ENCODE results near the gene MCRIP1.

The MCRIP1 gene

GRCh38 chr17:81813861-81814683, 19.0 kb downstream of the MCRIP1 start:
- Histone ChIP-seq H3K27me3 (ENCODE audit: insufficient read depth, insufficient read length) (peaks cover 4% of the 10 kb centered on the region), H3K9me3 (ENCODE audit: insufficient read depth, low read length) (no peaks in the 10 kb centered on the region), H3K4me3 (ENCODE audit: insufficient read length, low read depth) (no peak overlapping the region), H3K36me3 (ENCODE audit: insufficient read depth, insufficient read length, low read length) (no peaks in the 10 kb centered on the region), H3K4me1 (ENCODE audit: insufficient read depth, insufficient read length) (peaks cover 26% of the 10 kb centered on the region), H3K9ac (ENCODE audit: insufficient read length, low read depth) (no peak overlapping the region)
- TF ChIP-seq YY1 (IDR thresholded peaks at IDR 0.05; ENCODE audit: insufficient read depth, insufficient read length) (no peak), ZNF274 (IDR thresholded peaks at IDR 0.05; ENCODE audit: low read depth, low read length) (no peak), SUZ12 (IDR thresholded peaks at IDR 0.05; ENCODE audit: extremely low read depth, insufficient read depth, insufficient read length) (no peak)
- DNase-seq (ENCODE audit: low read depth, low spot score) = no peak

DNA sequence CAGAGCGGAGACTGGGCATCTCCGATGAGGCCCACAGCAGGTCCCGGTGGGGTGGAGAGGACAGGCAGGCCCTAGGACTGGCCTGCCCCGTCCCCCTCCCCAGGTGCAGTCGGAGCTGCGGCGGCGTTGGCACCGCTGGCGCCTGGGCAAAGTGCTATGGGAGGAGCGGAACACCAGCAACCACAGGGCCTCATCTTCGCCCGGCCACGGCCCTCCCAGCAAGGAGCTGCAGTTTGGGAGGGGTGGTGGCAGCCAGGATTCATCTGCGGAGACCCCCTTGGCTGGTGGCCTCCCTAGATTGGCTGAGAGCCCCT, 19.8 kb downstream of the MCRIP1 start:
- no peak for DNase-seq (ENCODE audit: low read depth, low spot score)
- Histone ChIP-seq H3K4me3 (ENCODE audit: insufficient read length, low read depth) (no peak overlapping the region), H3K9me3 (ENCODE audit: insufficient read depth, low read length) (no peaks in the 10 kb centered on the region)

DNA sequence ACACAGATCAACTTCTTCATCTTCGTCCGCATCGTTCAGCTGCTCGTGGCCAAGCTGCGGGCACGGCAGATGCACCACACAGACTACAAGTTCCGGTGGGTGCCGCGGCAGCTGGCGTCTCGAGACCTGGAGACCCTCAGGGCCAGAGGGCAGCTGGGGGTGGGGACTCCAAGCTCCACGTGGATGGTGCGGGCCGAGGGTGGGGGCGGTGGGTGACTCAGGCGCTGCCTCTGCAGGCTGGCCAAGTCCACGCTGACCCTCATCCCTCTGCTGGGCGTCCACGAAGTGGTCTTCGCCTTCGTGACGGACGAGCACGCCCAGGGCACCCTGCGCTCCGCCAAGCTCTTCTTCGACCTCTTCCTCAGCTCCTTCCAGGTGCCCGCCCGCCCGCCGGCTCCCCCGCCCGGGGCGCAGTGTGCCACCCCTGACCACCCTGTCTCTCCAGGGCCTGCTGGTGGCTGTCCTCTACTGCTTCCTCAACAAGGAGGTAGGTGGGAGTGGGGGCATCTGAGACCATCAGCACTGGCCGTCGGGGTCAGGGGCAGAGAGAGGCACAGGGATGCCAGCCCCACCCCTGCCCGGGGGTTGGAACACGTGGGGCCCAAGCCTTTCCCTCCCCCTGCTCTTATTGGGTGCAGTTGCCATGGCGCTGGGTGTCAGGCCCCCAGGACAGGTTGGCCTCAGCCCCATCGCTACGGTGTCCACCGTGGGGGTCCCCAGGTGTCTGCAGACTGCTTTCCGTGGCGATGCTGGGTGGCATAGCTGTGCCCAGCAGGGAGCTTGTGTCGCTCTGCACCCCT, 20.3 kb downstream of the MCRIP1 start:
- Histone ChIP-seq H3K9me3 (ENCODE audit: insufficient read depth, low read length) (no peaks in the 10 kb centered on the region), H3K4me1 (ENCODE audit: insufficient read depth, insufficient read length) (peaks cover 29% of the 10 kb centered on the region), H3K27me3 (ENCODE audit: insufficient read depth, insufficient read length) (peaks cover 12% of the 10 kb centered on the region), H3K9ac (ENCODE audit: insufficient read length, low read depth) (no peak overlapping the region), H3K36me3 (ENCODE audit: insufficient read depth, insufficient read length, low read length) (no peaks in the 10 kb centered on the region), H3K4me3 (ENCODE audit: insufficient read length, low read depth) (no peak overlapping the region)
- no peak for DNase-seq (ENCODE audit: low read depth, low spot score)
- no peak for TF ChIP-seq ZNF274 (IDR thresholded peaks at IDR 0.05; ENCODE audit: low read depth, low read length)
- no peak for TF ChIP-seq SUZ12 (IDR thresholded peaks at IDR 0.05; ENCODE audit: extremely low read depth, insufficient read depth, insufficient read length)
- TF ChIP-seq YY1 (IDR thresholded peaks at IDR 0.05; ENCODE audit: insufficient read depth, insufficient read length) = no peak

More for the DNA sequence above, 19.8 kb downstream of the MCRIP1 start:
- peaks cover 29% of the 10 kb centered on the region for H3K4me1 ChIP-seq (ENCODE audit: insufficient read depth, insufficient read length)
- H3K36me3 ChIP-seq (ENCODE audit: insufficient read depth, insufficient read length, low read length) = no peaks in the 10 kb centered on the region
- TF ChIP-seq SUZ12 (IDR thresholded peaks at IDR 0.05; ENCODE audit: extremely low read depth, insufficient read depth, insufficient read length) = no peak
- no peak for TF ChIP-seq YY1 (IDR thresholded peaks at IDR 0.05; ENCODE audit: insufficient read depth, insufficient read length)
- TF ChIP-seq ZNF274 (IDR thresholded peaks at IDR 0.05; ENCODE audit: low read depth, low read length) = no peak
- peaks cover 7% of the 10 kb centered on the region for H3K27me3 ChIP-seq (ENCODE audit: insufficient read depth, insufficient read length)
- H3K9ac ChIP-seq (ENCODE audit: insufficient read length, low read depth) = no peak overlapping the region

DNA sequence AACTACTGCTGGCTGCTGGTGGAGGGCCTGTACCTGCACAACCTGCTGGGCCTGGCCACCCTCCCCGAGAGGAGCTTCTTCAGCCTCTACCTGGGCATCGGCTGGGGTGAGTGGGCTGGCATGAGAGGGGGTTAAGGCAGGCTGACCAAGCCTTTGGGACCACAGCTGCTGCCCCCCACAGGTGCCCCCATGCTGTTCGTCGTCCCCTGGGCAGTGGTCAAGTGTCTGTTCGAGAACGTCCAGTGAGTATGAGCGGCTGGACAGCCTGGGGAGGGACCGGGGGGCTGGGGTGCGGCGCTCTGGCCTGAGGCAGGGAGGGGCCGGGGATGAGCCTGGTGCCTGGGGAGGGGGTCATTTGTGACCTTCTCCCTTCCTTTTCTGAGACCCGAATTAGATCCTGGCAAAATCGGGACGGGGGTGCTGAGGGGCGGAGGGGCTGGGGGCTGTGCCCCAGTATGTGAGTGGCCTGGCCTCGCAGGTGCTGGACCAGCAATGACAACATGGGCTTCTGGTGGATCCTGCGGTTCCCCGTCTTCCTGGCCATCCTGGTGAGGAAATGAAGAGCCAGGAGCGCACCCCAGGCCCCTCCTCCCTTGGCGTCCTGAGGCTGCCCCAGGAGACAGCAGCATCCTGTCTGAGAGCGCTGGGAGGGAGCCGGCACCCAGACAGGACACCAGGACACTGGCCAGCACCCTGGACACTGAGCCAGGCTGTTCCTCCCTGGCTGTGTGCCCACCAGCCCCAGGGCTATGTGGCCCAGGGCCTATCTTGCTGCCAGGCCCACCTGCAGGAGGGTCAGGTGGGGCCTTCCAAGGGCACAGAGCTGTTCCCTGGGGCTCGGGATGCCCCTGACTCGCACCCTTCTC, 21.2 kb downstream of the MCRIP1 start:
- Histone ChIP-seq H3K4me1 (ENCODE audit: insufficient read depth, insufficient read length) (peaks cover 29% of the 10 kb centered on the region), H3K27me3 (ENCODE audit: insufficient read depth, insufficient read length) (peaks cover 12% of the 10 kb centered on the region), H3K9ac (ENCODE audit: insufficient read length, low read depth) (no peak overlapping the region), H3K36me3 (ENCODE audit: insufficient read depth, insufficient read length, low read length) (no peaks in the 10 kb centered on the region), H3K4me3 (ENCODE audit: insufficient read length, low read depth) (no peak overlapping the region), H3K9me3 (ENCODE audit: insufficient read depth, low read length) (no peaks in the 10 kb centered on the region)
- DNase-seq (ENCODE audit: low read depth, low spot score) = no peak
- TF ChIP-seq SUZ12 (IDR thresholded peaks at IDR 0.05; ENCODE audit: extremely low read depth, insufficient read depth, insufficient read length) (no peak), YY1 (IDR thresholded peaks at IDR 0.05; ENCODE audit: insufficient read depth, insufficient read length) (no peak)

DNA sequence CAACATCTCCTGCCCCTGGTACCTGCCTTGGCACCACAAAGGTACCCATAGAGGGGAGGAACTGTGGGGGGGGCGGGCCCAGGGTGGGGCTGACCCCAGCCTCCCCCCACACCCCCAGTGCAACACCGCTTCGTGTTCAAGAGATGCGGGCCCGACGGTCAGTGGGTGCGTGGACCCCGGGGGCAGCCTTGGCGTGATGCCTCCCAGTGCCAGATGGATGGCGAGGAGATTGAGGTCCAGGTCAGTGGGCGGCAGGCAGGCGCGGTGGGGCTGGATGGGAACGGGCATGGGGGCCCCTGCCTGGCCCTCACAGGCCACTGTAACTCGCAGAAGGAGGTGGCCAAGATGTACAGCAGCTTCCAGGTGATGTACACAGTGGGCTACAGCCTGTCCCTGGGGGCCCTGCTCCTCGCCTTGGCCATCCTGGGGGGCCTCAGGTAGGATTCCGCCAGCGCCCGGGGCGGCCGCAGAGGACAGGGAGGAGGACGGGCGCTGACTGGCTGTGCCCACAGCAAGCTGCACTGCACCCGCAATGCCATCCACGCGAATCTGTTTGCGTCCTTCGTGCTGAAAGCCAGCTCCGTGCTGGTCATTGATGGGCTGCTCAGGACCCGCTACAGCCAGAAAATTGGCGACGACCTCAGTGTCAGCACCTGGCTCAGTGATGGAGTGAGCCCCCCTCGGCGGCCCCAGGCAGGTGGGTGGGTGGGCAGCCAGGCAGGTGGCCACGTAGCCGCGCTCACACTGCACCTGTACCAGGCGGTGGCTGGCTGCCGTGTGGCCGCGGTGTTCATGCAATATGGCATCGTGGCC, 22.0 kb downstream of the MCRIP1 start:
- Histone ChIP-seq H3K4me1 (ENCODE audit: insufficient read depth, insufficient read length) (peaks cover 29% of the 10 kb centered on the region), H3K36me3 (ENCODE audit: insufficient read depth, insufficient read length, low read length) (no peaks in the 10 kb centered on the region), H3K9ac (ENCODE audit: insufficient read length, low read depth) (no peak overlapping the region), H3K27me3 (ENCODE audit: insufficient read depth, insufficient read length) (peaks cover 17% of the 10 kb centered on the region), H3K4me3 (ENCODE audit: insufficient read length, low read depth) (no peak overlapping the region), H3K9me3 (ENCODE audit: insufficient read depth, low read length) (no peaks in the 10 kb centered on the region)
- TF ChIP-seq SUZ12 (IDR thresholded peaks at IDR 0.05; ENCODE audit: extremely low read depth, insufficient read depth, insufficient read length) (no peak), YY1 (IDR thresholded peaks at IDR 0.05; ENCODE audit: insufficient read depth, insufficient read length) (no peak), ZNF274 (IDR thresholded peaks at IDR 0.05; ENCODE audit: low read depth, low read length) (no peak)
- no peak for DNase-seq (ENCODE audit: low read depth, low spot score)

DNA sequence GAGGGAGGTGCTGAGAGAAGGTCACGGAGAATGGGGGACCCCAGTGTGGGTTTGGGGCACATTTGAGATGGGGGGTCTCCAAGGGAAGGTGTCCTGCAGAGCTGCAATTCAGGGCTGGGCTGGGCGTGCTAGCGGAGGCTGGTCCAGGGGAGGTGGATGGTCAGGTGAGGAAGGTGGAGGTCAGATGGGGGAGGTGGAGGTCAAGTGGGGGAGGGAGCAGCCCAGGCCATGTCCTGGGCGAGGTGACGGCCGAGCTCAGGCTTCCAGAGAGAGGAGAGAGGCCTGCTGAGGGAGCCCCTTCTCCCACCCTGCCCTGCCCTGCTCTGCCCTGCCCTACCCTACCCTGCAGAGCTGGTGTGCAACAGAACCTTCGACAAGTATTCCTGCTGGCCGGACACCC, 22.6 kb downstream of the MCRIP1 start:
- peaks cover 23% of the 10 kb centered on the region for H3K27me3 ChIP-seq (ENCODE audit: insufficient read depth, insufficient read length)
- DNase-seq (ENCODE audit: low read depth, low spot score) = no peak
- no peaks in the 10 kb centered on the region for H3K9me3 ChIP-seq (ENCODE audit: insufficient read depth, low read length)
- peaks cover 27% of the 10 kb centered on the region for H3K4me1 ChIP-seq (ENCODE audit: insufficient read depth, insufficient read length)
- H3K4me3 ChIP-seq (ENCODE audit: insufficient read length, low read depth) = no peak overlapping the region
- H3K36me3 ChIP-seq (ENCODE audit: insufficient read depth, insufficient read length, low read length) = no peaks in the 10 kb centered on the region
- TF ChIP-seq YY1 (IDR thresholded peaks at IDR 0.05; ENCODE audit: insufficient read depth, insufficient read length) (no peak), SUZ12 (IDR thresholded peaks at IDR 0.05; ENCODE audit: extremely low read depth, insufficient read depth, insufficient read length) (no peak), ZNF274 (IDR thresholded peaks at IDR 0.05; ENCODE audit: low read depth, low read length) (no peak)
- H3K9ac ChIP-seq (ENCODE audit: insufficient read length, low read depth) = peak overlapping the region; percentile 21

Data from NT2/D1 (cell line).